ENCODE results near the gene ADAM10.

- no peak for TF ChIP-seq CTCF (IDR thresholded peaks at IDR 0.05)
- TF ChIP-seq RCOR1 (IDR thresholded peaks at IDR 0.05; ENCODE audit: low read length): no peak
- no peak for TF ChIP-seq EZH2phosphoT487 (IDR thresholded peaks at IDR 0.05; ENCODE audit: borderline replicate concordance, low read depth)
- TF ChIP-seq POLR2AphosphoS5 (IDR thresholded peaks at IDR 0.05; ENCODE audit: low read depth, low read length): no peak
- no peak for TF ChIP-seq YY1 (IDR thresholded peaks at IDR 0.05; ENCODE audit: low read depth)
- TF ChIP-seq USF2 (IDR thresholded peaks at IDR 0.05; ENCODE audit: borderline replicate concordance, low read depth, low read length): no peak
- no peak for TF ChIP-seq RFX5 (IDR thresholded peaks at IDR 0.05; ENCODE audit: low read length)
These were observed 142.9 kb downstream of the ADAM10 start for GRCh38 chr15:58606577-58607080.

All from SK-N-SH (cell line).